NCI-H2227 treated with DMSO at 0.1 percent for 48 hours (cell line): Measurements from ENCODE around the gene CCNG2.

Experiments
- DNase-seq: peaks from one replicate; lab custom pipeline; 2025; lab: John Stamatoyannopoulos, UW

Gene CCNG2

GRCh38 chr4:77178560-77178959 lies 21.6 kb downstream of the CCNG2 start:
- DNase-seq = no peak

- no peak for DNase-seq
Observed at GRCh38 chr4:77179519-77179918, 22.5 kb downstream of the CCNG2 start.

- DNase-seq = no peak
Observed at GRCh38 chr4:77181720-77182119, 24.7 kb downstream of the CCNG2 start.

GRCh38 chr4:77183777-77184420 lies 26.9 kb downstream of the CCNG2 start:
- DNase-seq = no peak

GRCh38 chr4:77184974-77185373 lies 28.0 kb downstream of the CCNG2 start:
- no peak for DNase-seq

GRCh38 chr4:77185686-77186085 lies 28.7 kb downstream of the CCNG2 start:
- DNase-seq = no peak

GRCh38 chr4:77187322-77187721 lies 30.3 kb downstream of the CCNG2 start:
- DNase-seq = no peak

GRCh38 chr4:77188498-77189220 lies 31.7 kb downstream of the CCNG2 start:
- no peak for DNase-seq

- no peak for DNase-seq
Observed at GRCh38 chr4:77189412-77189811, 32.4 kb downstream of the CCNG2 start.

GRCh38 chr4:77190053-77190452 lies 33.0 kb downstream of the CCNG2 start:
- no peak for DNase-seq

GRCh38 chr4:77193046-77193445 lies 36.0 kb downstream of the CCNG2 start:
- DNase-seq = no peak

GRCh38 chr4:77193511-77194102 lies 36.6 kb downstream of the CCNG2 start:
- no peak for DNase-seq

- no peak for DNase-seq
Observed at GRCh38 chr4:77194366-77194765, 37.4 kb downstream of the CCNG2 start.

GRCh38 chr4:77194989-77195388 lies 38.0 kb downstream of the CCNG2 start:
- no peak for DNase-seq

GRCh38 chr4:77196866-77197265 lies 39.9 kb downstream of the CCNG2 start:
- no peak for DNase-seq

GRCh38 chr4:77197361-77197760 lies 40.4 kb downstream of the CCNG2 start:
- no peak for DNase-seq

GRCh38 chr4:77197831-77198230 lies 40.8 kb downstream of the CCNG2 start:
- no peak for DNase-seq

GRCh38 chr4:77199276-77199675 lies 42.3 kb downstream of the CCNG2 start:
- DNase-seq = no peak

- DNase-seq = no peak
Observed at GRCh38 chr4:77199701-77200100, 42.7 kb downstream of the CCNG2 start.

GRCh38 chr4:77201343-77201742 lies 44.3 kb downstream of the CCNG2 start:
- DNase-seq = no peak

GRCh38 chr4:77201857-77202256 lies 44.9 kb downstream of the CCNG2 start:
- no peak for DNase-seq

GRCh38 chr4:77202491-77202890 lies 45.5 kb downstream of the CCNG2 start:
- DNase-seq = no peak

GRCh38 chr4:77203380-77204197 lies 46.6 kb downstream of the CCNG2 start:
- DNase-seq = no peak
